Activated T-cell treated with anti-CD3 and anti-CD28 coated beads for 24 hours (primary cell): ENCODE data around the gene NRTN.
A peak's percentile ranks its signal among the peaks of the same experiment; 100 is the strongest.
"Not testable (repeated sequence)": the region's sequence is repeated elsewhere in the genome, so short reads cannot be mapped to it uniquely, and the experiment has no call there.

Source experiments
- DNase-seq: peaks from one replicate; pipeline ENCODE4 v3.0.0-alpha.2; 2020; ENCODE audit warnings: low read depth

The NRTN gene, protein sequence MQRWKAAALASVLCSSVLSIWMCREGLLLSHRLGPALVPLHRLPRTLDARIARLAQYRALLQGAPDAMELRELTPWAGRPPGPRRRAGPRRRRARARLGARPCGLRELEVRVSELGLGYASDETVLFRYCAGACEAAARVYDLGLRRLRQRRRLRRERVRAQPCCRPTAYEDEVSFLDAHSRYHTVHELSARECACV

DNA sequence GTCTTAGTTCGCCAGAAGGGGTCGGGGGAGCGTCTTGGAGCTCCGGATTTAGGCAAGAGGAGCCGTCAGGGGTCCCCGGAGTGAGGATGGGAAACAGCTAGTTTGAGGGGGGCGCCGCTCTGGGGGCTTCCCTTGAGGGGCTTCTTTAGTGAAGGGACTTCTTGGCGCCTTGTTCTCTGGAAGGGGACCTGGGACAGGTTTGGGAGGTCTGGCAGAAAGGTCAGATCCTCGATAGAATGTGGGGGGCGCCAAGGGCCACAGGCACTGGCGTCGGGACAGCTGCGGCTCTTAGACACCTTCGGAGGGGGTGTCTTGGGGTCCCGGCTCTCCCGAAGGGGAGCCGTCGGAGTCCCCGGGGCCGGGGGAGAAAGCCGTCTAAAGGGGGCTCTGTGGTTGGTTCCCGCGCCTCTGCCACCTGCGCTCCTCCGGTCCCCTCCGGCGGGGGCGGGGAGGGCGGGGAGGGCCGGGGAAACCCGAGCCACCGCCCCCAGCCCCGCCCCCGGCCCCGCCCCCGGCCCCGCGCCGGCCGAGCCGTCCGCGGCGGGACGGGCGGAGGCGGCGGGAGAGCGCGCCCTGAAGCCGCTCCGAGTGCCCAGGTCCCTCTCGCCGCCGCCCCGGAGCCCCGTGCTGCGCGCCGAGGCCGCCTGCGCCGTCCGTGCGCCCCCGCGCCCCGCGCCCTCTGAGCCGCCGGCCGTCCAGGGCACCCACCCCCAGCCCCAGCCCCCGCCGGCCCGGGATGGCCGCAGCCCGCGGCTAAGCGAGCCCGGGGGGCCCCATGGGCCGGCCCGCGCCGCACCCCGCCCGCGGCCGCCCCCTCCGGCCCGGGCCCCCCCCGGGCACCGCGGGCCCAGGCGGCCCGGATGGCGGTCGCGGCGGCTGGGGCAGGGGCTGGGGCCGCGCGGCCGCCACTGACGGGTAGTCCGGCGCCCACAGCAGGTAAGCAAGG lies at the start of gene NRTN:
NRTN (plus strand) TSS at position 552 of the 946 bp plus-strand sequence. CDS start 19,099 bp downstream, outside the sequence.
- DNase-seq = peak; percentile 27

DNA sequence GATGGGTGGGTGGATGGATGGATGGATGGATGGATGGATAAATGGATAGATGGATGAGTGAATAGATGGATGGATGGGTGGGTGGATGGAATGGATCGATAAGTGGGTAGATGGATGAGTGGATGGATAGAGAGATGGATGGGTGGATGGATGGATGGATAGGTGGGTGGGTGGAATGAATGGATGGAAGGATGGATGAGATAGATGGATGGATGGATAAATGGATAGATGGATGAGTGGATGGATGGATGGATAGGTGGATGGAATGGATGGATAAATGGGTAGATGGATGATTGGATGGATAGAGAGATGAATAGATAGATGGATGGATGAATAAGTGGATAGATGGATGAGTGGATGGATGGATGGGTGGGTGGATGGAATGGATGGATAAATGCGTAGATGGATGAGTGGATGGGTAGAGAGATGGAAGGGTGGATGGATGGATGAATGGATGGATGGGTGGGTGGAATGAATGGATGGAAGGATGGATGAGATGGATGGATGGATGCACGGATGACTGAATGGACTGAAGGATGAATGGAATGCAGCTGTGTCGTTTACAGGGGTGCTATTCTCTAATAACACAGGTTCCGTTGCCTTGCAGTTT lies 42.2 kb upstream of the NRTN start:
- DNase-seq = no peak

DNA sequence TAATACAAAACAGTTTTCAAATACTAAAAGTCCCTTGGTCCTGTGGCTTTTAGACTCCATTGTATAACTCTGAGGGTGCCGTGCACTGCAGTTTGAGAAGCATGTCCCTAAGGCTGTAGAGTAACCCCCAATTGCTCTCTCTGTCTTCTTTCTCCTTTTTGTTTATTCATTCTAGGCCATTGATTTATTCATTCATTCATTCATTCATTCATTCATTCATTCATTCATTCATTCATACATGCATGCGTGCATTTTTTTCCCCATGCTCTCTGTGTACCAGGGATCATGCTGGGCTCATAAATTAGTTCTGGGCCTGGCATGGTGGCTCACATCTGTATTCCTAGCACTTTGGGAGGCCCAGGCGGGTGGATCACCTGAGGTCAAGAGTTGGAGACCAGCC lies 39.6 kb upstream of the NRTN start:
- DNase-seq = no peak

- DNase-seq = no peak
Observed at GRCh38 chr19:5767949-5768348, 36.9 kb upstream of the NRTN start.

GRCh38 chr19:5772416-5772815 lies 32.5 kb upstream of the NRTN start:
- no peak for DNase-seq

DNA sequence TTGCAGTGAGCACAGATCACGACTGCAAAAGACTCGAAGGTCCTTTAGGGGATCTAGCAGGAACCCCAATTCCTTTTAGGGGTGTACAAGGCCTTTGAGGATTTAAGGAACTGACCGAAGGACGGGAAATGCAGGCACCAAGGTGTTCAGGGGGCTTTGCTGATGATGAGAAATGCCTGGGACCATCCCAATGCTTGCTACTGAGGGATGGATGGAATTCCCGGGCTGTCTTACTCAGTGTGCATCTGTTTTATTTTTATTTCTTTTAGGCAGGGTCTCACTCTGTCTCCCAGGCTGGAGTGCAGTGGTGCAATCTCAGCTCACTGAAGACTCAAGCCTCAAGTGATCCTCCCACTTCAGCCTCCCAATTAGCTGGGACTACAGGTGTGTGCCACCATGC lies 31.6 kb upstream of the NRTN start:
- no peak for DNase-seq

DNA sequence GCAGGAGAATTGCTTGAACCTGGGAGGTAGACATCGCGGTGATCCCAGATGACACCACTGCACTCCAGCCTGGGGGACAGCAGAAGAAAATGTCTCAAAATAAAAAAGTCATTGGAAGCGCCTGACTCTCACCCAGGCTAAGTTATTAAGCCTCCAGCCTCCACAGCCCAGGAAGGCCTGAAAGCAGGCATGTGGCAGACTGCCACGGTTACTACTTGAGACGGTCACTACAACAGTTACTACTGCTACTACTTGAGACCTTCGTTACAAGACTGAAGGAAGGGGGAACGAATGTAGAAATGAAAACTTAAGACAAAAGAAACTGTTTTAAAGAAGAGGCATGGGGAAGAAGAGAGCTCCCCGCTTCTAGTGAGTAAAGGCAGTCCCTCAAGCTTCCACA lies 29.9 kb upstream of the NRTN start:
- no peak for DNase-seq

DNA sequence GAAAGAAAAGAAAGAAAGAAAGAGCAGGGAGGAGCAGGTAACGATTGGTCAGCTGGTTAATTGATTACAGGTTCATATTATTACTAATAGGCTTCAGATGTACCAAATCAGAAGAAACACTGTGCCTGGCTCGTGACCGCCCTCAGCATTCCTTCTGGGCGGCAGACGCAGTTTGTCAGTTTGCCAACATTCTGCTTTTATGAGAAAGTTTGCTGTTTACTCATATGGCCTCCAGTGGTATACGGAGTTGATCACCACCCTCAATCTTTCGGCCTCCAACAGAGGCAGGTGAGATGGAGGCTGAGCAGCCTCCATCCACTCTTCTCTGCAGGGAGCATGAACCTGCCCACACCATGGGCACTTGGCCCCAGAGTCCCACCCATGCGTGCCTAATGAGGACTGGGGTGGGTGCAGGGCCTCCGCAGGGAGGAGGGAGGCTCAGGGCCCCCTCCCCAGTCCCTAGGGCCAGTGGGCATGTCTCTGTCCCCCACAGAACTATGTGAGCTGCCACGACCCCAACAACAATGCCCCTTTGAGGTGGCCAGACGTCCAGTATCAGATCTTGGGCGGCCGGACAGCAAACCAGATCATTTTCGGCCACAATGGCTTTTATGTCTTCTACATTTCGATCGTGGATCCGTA lies 29.1 kb upstream of the NRTN start:
- no peak for DNase-seq

GRCh38 chr19:5778402-5778801 lies 26.5 kb upstream of the NRTN start:
- no peak for DNase-seq

DNA sequence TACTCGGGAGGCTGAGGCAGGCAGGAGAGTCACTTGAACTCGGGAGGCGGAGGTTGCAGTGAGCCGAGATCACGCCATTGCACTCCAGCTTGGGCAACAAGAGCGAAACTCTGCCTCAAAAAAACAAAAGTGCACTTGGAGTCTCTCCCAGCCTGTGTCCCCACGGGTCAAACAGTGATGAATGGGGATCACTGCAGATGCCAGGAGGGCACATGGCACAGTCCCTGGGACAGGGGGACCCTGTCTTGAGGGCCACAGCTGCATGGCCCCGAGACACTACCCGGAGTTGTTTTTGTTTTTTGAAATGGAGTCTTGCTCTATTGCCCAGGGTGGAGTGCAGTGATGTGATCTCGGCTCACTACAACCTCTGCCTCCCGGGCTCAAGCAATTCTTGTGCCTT lies 24.0 kb upstream of the NRTN start:
- DNase-seq = not testable (repeated sequence)

GRCh38 chr19:5782322-5782721 lies 22.5 kb upstream of the NRTN start:
- no peak for DNase-seq

- DNase-seq = no peak
Observed at GRCh38 chr19:5782945-5783919, 21.6 kb upstream of the NRTN start.

GRCh38 chr19:5784581-5785147 lies 20.2 kb upstream of the NRTN start, which contains the start of gene PRR22:
TSS of gene PRR22 (minus strand) at chr19:5784746. CDS start at chr19:5784660, 86 bp downstream.
- DNase-seq = no peak

- no peak for DNase-seq
Observed at GRCh38 chr19:5785423-5785822, 19.4 kb upstream of the NRTN start.

DNA sequence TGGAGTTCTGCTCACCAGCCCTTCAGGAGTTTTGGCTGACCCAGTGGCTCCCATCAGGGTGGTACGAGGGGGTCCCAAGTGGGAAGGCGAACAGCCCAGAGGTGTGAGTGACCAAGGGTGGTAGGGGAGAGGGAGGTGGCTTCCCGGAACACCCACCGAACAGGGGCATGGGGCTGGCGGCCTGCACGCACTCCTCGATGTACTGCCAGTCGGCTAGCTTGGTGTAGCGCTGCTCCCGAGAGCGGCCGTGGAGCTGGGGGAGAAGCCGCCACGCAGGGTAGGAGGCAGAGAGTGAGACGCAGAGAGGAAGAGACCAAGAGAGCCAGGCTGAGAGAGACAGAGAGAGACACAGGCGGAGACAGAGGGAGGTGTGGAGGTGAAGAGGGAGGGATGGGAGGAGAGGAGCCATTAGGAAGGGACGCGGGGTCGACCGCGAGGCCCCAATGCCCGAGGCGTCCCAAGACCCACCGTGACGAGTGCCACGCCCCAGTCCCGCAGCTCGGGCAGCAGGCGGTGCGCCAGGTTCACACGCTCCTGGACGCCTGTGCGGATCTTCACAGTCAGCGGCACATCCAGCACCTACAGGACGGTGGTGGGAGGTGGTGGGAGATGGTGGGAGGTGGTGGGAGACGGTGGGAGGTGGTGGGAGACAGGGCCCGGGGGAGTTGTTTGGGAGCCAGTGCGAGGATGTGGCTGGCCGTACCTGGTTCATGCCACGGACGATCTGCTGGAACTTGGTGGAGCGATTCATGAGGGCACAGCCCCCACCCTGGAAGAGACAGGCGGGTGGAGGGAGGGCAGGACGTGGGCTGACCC lies 18.1 kb upstream of the NRTN start:
- no peak for DNase-seq

GRCh38 chr19:5787409-5788182 lies 17.3 kb upstream of the NRTN start:
- DNase-seq = no peak

DNA sequence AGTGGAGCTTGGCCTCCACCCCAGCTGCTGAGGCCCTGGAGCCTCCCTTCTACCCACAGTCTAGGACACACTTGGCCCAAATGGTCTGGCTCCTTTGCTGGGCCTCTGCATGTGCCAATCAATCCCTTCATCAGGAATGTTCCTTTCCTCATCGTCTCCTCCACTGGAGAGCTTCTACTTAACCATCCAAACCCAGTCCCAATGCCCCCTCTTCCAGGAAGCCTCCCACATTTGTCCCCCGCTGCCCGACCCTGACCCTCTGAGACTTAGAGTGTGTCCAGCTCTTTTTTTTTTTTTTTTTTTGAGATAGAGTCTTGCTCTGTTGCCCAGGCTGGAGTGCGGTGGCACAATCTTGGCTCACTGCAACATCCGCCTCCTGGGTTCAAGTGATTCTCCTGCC lies 16.4 kb upstream of the NRTN start:
- DNase-seq = no peak

- no peak for DNase-seq
Observed at GRCh38 chr19:5789351-5789761, 15.5 kb upstream of the NRTN start.

DNA sequence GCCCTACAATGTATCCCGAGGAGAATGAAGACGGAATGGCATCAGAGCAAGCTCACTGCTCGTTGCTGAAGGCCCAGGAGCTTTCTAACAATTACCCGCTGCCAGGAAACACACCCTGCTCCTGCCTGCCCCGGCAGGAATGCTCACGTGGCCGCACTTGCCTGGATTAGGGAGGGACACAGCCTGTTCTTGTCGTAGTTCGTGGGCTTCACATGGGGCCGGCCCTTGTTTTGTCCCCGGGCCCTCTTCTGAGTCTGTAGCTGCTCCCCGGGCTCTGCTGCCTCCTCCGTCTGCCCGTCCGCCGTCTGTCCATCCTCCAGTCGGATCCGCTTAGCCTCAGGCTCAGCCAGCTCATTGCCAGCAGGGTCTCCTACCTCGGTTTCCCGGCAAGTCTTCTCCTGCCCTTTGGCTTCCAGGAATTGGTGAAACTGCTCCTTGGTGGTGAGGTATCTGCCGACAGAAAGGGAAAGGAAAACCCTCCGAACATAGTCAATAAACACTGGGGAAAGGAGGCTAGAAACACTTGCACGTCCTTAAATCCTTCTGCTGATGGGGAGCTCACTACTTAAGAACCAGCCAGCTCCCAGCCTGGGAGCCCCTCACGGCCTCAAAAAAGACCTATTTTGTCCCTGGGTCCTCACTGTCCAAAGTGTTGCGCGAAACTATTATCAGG lies 14.8 kb upstream of the NRTN start:
- DNase-seq = no peak
